IPS DF 4.7 (cell line): ENCODE measurements around the gene PRODH.
"Not testable (repeated sequence)": the region's sequence is repeated elsewhere in the genome, so short reads cannot be mapped to it uniquely, and the experiment has no call there.

Experiments
- DNase-seq: peaks from one replicate; pipeline ENCODE4 v3.0.0-alpha.2; 2013; ENCODE audit warnings: low spot score; ENCODE audit errors: extremely low read depth

PRODH gene

GRCh38 chr22:18906896-18907295 is 29.2 kb downstream of the PRODH start:
- DNase-seq, result no peak

- DNase-seq, result not testable (repeated sequence)
These were observed 29.7 kb downstream of the PRODH start for GRCh38 chr22:18906410-18906745.

- DNase-seq, result no peak
These were observed 30.3 kb downstream of the PRODH start, which contains the start of gene DGCR6 for GRCh38 chr22:18905540-18906409. DGCR6 (plus strand) TSS chr22:18906320; CDS start chr22:18906375, 55 bp downstream.

- DNase-seq, result not testable (repeated sequence)
These were observed 39.9 kb downstream of the PRODH start for GRCh38 chr22:18896037-18896657.

- not testable (repeated sequence) for DNase-seq
These were observed 42.3 kb downstream of the PRODH start for GRCh38 chr22:18893775-18894174.

- not testable (repeated sequence) for DNase-seq
These were observed 45.4 kb downstream of the PRODH start for GRCh38 chr22:18890510-18891192.

GRCh38 chr22:18888115-18888514 is 48.0 kb downstream of the PRODH start:
- DNase-seq, result no peak

- not testable (repeated sequence) for DNase-seq
These were observed 51.6 kb downstream of the PRODH start for GRCh38 chr22:18884465-18884864.

GRCh38 chr22:18881260-18881659 is 54.8 kb downstream of the PRODH start:
- DNase-seq, result not testable (repeated sequence)
